ENCODE data around the gene MANF. TPM values are rescaled to one million over a fixed set of nuclear protein-coding genes. Genes with fewer than 3 reads are reported as not detected.

The MANF gene
- total and polyA plus RNA-seq, 9 donors = 18.4 to 105 (median 43.4) TPM

GRCh38 chr3:51401735-51402134, 16.6 kb downstream of the MANF start:
- intact Hi-C loops (cut with DNase I) = no loop called here
- H3K27me3 ChIP-seq = no peaks in the 10 kb centered on the region
- TF ChIP-seq CTCF (IDR thresholded peaks at IDR 0.05) = no peak
- no peak for TF ChIP-seq EP300 (IDR thresholded peaks at IDR 0.05)
- TF ChIP-seq POLR2A (IDR thresholded peaks at IDR 0.05) = no peak
- no peak overlapping the region for H3K4me3 ChIP-seq
- DNase-seq = no peak
- H3K4me1 ChIP-seq (ENCODE audit: insufficient read depth) = no peaks in the 10 kb centered on the region
- 75 to 85% (median 83%) methylated on average over 4 of the region's 4 CpGs for WGBS, 3 donors
- no peaks in the 10 kb centered on the region for H3K36me3 ChIP-seq
- no peak overlapping the region for H3K27ac ChIP-seq
- H3K9me3 ChIP-seq = no peaks in the 10 kb centered on the region

GRCh38 chr3:51403675-51404074, 18.6 kb downstream of the MANF start:
- H3K4me3 ChIP-seq = no peak overlapping the region
- no peaks in the 10 kb centered on the region for H3K9me3 ChIP-seq
- intact Hi-C loops (cut with DNase I) = no loop called here
- TF ChIP-seq CTCF (IDR thresholded peaks at IDR 0.05) (no peak), POLR2A (IDR thresholded peaks at IDR 0.05) (no peak)
- no peak overlapping the region for H3K27ac ChIP-seq
- no peaks in the 10 kb centered on the region for H3K4me1 ChIP-seq (ENCODE audit: insufficient read depth)
- no peaks in the 10 kb centered on the region for H3K36me3 ChIP-seq
- no peaks in the 10 kb centered on the region for H3K27me3 ChIP-seq
- DNase-seq = no peak

GRCh38 chr3:51408021-51408420, 22.9 kb downstream of the MANF start:
- Histone ChIP-seq H3K4me1 (ENCODE audit: insufficient read depth) (no peaks in the 10 kb centered on the region), H3K36me3 (no peaks in the 10 kb centered on the region), H3K4me3 (no peak overlapping the region), H3K27ac (no peak overlapping the region), H3K9me3 (no peaks in the 10 kb centered on the region), H3K27me3 (no peaks in the 10 kb centered on the region)
- WGBS, 3 donors = 94 to 100% (median 96%) methylated on average over 2 of the region's 2 CpGs
- intact Hi-C loops (cut with DNase I) = no loop called here
- no peak for DNase-seq
- TF ChIP-seq CTCF (IDR thresholded peaks at IDR 0.05) = no peak
- no peak for TF ChIP-seq EP300 (IDR thresholded peaks at IDR 0.05)
- TF ChIP-seq POLR2A (IDR thresholded peaks at IDR 0.05) = no peak

GRCh38 chr3:51408813-51409212, 23.7 kb downstream of the MANF start:
- intact Hi-C loops (cut with DNase I) = no loop called here
- WGBS, 3 donors = 54 to 63% (median 60%) methylated on average over 2 of the region's 2 CpGs
- no peak for DNase-seq

More at GRCh38 chr3:51408813-51409212, 23.7 kb downstream of the MANF start:
- Histone ChIP-seq H3K36me3 (no peaks in the 10 kb centered on the region), H3K9me3 (no peaks in the 10 kb centered on the region), H3K4me3 (no peak overlapping the region), H3K27ac (no peak overlapping the region), H3K27me3 (no peaks in the 10 kb centered on the region), H3K4me1 (ENCODE audit: insufficient read depth) (no peaks in the 10 kb centered on the region)
- TF ChIP-seq EP300 (IDR thresholded peaks at IDR 0.05) = no peak
- no peak for TF ChIP-seq CTCF (IDR thresholded peaks at IDR 0.05)
- no peak for TF ChIP-seq POLR2A (IDR thresholded peaks at IDR 0.05)

Measured in ovary (tissue), 9 donors.